ENCODE results near the gene PPP1R14B. TPM values are rescaled to one million over a fixed set of nuclear protein-coding genes. Genes with fewer than 3 reads are reported as not detected.
A peak's percentile ranks its signal among the peaks of the same experiment; 100 is the strongest.

The PPP1R14B gene
- total and polyA plus RNA-seq, 2 of the 13 experiments (the other 11 are each of a cell fraction or from before 2014, with no cell fraction given) = 110 to 148 TPM

DNA sequence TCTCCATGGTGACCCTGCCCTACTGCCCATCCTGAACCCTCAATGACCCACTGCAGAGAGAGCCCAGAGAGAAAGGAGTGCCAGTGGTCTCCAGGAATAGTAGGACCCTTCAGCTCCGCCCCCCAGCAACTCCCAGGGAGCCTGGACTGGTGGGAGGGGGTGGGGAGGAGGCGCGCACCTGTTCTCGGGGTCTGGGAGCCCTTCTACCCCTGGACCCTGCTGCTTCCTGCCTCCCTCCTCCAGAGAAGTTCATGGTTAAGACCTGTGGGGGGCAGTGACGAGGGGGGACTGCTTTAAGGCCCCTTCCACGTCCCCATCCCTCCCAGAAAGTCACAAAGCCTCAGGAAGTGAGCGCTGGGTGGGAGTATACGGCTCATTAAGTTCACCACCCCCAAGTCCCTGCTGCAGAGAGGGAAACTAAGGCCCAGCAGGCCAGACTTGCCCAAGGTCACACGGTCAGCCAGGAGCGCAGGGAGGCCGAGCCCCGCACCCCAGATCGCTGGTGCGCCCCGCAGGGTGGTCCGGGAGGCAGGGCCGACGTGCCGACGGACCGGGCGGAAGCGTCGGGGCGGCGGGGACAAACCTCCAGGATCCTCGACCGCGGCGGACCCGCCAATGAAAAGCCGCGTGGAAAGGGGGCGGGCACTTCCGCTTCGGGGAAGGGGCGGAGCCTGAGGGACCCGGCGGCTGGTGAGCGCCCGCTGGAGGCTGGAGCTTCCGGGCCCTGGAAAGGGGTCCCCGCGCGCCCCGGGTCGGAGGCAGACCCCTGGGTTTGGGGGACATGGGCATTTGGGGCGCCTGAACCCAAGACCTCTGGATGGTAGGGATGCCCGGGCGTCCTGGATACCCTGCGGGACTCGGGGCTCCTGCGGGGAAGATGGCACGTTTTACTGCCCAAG lies 20.9 kb downstream of the PPP1R14B start, which contains the start of the genes NUDT22 and TRPT1 (continued):
- TF ChIP-seq RERE (CRISPR knock-in tag; IDR thresholded peaks at IDR 0.05; ENCODE audit: low read depth) = no peak
- 0 out of 2 replicates have a peak, but pooled peaks have one; percentile 67 for TF ChIP-seq ZNF766 (CRISPR knock-in tag; IDR thresholded peaks at IDR 0.05; ENCODE audit: borderline replicate concordance)
- TF ChIP-seq, protein P1, sequence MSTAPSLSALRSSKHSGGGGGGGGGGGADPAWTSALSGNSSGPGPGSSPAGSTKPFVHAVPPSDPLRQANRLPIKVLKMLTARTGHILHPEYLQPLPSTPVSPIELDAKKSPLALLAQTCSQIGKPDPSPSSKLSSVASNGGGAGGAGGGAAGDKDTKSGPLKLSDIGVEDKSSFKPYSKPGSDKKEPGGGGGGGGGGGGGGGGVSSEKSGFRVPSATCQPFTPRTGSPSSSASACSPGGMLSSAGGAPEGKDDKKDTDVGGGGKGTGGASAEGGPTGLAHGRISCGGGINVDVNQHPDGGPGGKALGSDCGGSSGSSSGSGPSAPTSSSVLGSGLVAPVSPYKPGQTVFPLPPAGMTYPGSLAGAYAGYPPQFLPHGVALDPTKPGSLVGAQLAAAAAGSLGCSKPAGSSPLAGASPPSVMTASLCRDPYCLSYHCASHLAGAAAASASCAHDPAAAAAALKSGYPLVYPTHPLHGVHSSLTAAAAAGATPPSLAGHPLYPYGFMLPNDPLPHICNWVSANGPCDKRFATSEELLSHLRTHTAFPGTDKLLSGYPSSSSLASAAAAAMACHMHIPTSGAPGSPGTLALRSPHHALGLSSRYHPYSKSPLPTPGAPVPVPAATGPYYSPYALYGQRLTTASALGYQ (CRISPR knock-in tag; IDR thresholded peaks at IDR 0.05) = 0 out of 2 replicates have a peak, but pooled peaks have one; percentile 25
- peak; percentile 23; the same call in 1 of the 2 replicates for TF ChIP-seq CAMTA2 (CRISPR knock-in tag; IDR thresholded peaks at IDR 0.05; ENCODE audit: borderline replicate concordance)
- TF ChIP-seq ZBTB7A (CRISPR knock-in tag; IDR thresholded peaks at IDR 0.05) = peak; percentile 78; the same call in 1 of the 2 replicates
- TF ChIP-seq ZNF225 (CRISPR knock-in tag; IDR thresholded peaks at IDR 0.05) = no peak
- TF ChIP-seq, protein P2, sequence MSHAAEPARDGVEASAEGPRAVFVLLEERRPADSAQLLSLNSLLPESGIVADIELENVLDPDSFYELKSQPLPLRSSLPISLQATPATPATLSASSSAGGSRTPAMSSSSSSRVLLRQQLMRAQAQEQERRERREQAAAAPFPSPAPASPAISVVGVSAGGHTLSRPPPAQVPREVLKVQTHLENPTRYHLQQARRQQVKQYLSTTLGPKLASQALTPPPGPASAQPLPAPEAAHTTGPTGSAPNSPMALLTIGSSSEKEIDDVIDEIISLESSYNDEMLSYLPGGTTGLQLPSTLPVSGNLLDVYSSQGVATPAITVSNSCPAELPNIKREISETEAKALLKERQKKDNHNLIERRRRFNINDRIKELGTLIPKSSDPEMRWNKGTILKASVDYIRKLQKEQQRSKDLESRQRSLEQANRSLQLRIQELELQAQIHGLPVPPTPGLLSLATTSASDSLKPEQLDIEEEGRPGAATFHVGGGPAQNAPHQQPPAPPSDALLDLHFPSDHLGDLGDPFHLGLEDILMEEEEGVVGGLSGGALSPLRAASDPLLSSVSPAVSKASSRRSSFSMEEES (CRISPR knock-in tag; IDR thresholded peaks at IDR 0.05) = no peak
- no peak; the same call in 1 of the 2 replicates for TF ChIP-seq MXD1 (CRISPR knock-in tag; IDR thresholded peaks at IDR 0.05)
- no peak for TF ChIP-seq JARID2 (CRISPR knock-in tag; IDR thresholded peaks at IDR 0.05; ENCODE audit: insufficient replicate concordance)
- no peak for TF ChIP-seq ZBTB8A (CRISPR knock-in tag; IDR thresholded peaks at IDR 0.05; ENCODE audit: borderline replicate concordance, low read depth)
- TF ChIP-seq ZSCAN20 (CRISPR knock-in tag; IDR thresholded peaks at IDR 0.05; ENCODE audit: borderline replicate concordance) = no peak
- peak; percentile 45 for TF ChIP-seq ZNF746 (CRISPR knock-in tag; IDR thresholded peaks at IDR 0.05)
- no peak for TF ChIP-seq SOX6 (IDR thresholded peaks at IDR 0.05)
- peak; percentile 43 for TF ChIP-seq SOX6 (CRISPR knock-in tag; IDR thresholded peaks at IDR 0.05)
- TF ChIP-seq CBFB (CRISPR knock-in tag; IDR thresholded peaks at IDR 0.05) = 0 out of 2 replicates have a peak, but pooled peaks have one; percentile 16
- TF ChIP-seq SPEN (CRISPR knock-in tag; IDR thresholded peaks at IDR 0.05; ENCODE audit: low read depth) = peak; percentile 60

Data from HepG2 (cell line).